Astrocyte (in vitro differentiated cells and primary cell): ENCODE measurements around the gene RNF212. TPM values are rescaled to one million over a fixed set of nuclear protein-coding genes. Genes with fewer than 3 reads are reported as not detected.

ENCODE experiments used
- DNase-seq: peaks from one replicate; pipeline ENCODE4 v3.0.0-alpha.2; 2010; ENCODE audit warnings: low read depth
- FAIRE-seq: peaks from 2 replicates; lab custom pipeline; 2011; peaks lifted over from hg19 to GRCh38; lab: Jason Lieb, UNC
- H2AFZ ChIP-seq: 2 replicates; pipeline ENCODE4 v1.6.0; 2012; ENCODE audit warnings: low read depth, low read length, inconsistent platforms
- H3K27ac ChIP-seq: 2 replicates; pipeline ENCODE4 v1.5.1; 2011; ENCODE audit warnings: low read depth, low read length, inconsistent platforms
- H3K27me3 ChIP-seq: 2 replicates; pipeline ENCODE4 v1.6.0; 2011; ENCODE audit warnings: low read length, inconsistent platforms; ENCODE audit not compliant: insufficient read depth
- H3K36me3 ChIP-seq: 2 replicates; pipeline ENCODE4 v1.5.1; 2011; ENCODE audit warnings: low read length, inconsistent platforms; ENCODE audit not compliant: insufficient read depth
- H3K4me1 ChIP-seq: 2 replicates; pipeline ENCODE4 v1.5.1; 2011; ENCODE audit warnings: low read length, inconsistent platforms; ENCODE audit not compliant: insufficient read depth
- H3K4me2 ChIP-seq: 2 replicates; pipeline ENCODE4 v1.6.0; 2012; ENCODE audit warnings: low read length, inconsistent platforms
- H3K4me3 ChIP-seq: 2 replicates; pipeline ENCODE4 v1.5.1; 2011; ENCODE audit warnings: low read depth, mild to moderate bottlenecking, low read length, inconsistent platforms; ENCODE audit not compliant: insufficient read depth
- H3K79me2 ChIP-seq: 2 replicates; pipeline ENCODE4 v1.6.0; 2012; ENCODE audit warnings: mild to moderate bottlenecking, low read length, inconsistent platforms; ENCODE audit not compliant: insufficient read depth
- H3K9ac ChIP-seq: 2 replicates; pipeline ENCODE4 v1.6.0; 2012; ENCODE audit warnings: mild to moderate bottlenecking, low read length, inconsistent platforms
- H3K9me3 ChIP-seq: 2 replicates; pipeline ENCODE4 v1.5.1; 2012; ENCODE audit warnings: low read depth, mild to moderate bottlenecking, low read length, inconsistent platforms; ENCODE audit not compliant: insufficient read depth
- H4K20me1 ChIP-seq: 2 replicates; pipeline ENCODE4 v1.6.0; 2012; ENCODE audit warnings: low read length, inconsistent platforms; ENCODE audit not compliant: insufficient read depth
- H3K27ac Mint-ChIP-seq: one replicate; pipeline ENCODE4 v1.8.0; 2021; ENCODE audit warnings: mild to moderate bottlenecking, mixed read lengths; ENCODE audit not compliant: unreplicated experiment
- H3K27me3 Mint-ChIP-seq: one replicate; pipeline ENCODE4 v1.8.0; 2021; ENCODE audit warnings: low read depth, mixed read lengths; ENCODE audit not compliant: unreplicated experiment
- H3K36me3 Mint-ChIP-seq: one replicate; pipeline ENCODE4 v1.8.0; 2021; ENCODE audit warnings: low read depth, mixed read lengths; ENCODE audit not compliant: unreplicated experiment
- H3K4me1 Mint-ChIP-seq: one replicate; pipeline ENCODE4 v1.8.0; 2021; ENCODE audit warnings: low read depth, mixed read lengths; ENCODE audit not compliant: unreplicated experiment
- H3K4me3 Mint-ChIP-seq: one replicate; pipeline ENCODE4 v1.8.0; 2021; ENCODE audit warnings: mild to moderate bottlenecking, moderate library complexity, mixed read lengths; ENCODE audit not compliant: unreplicated experiment
- H3K9me3 Mint-ChIP-seq: one replicate; pipeline ENCODE4 v1.8.0; 2021; ENCODE audit warnings: mild to moderate bottlenecking, mixed read lengths; ENCODE audit not compliant: unreplicated experiment
- EZH2 ChIP-seq: IDR thresholded peaks from 2 replicates; pipeline ENCODE4 v1.6.1; 2012; ENCODE audit warnings: mild to moderate bottlenecking, low read length, inconsistent platforms; ENCODE audit not compliant: insufficient read depth
- total RNA-seq: library from RNA; stranded (reverse); gene quantifications from 2 replicates; pipeline ENCODE4 v1.2.1, GENCODE V29; 2021
- TF ChIP-seq, protein P1 (sequence below): IDR thresholded peaks from 2 replicates; pipeline ENCODE4 v1.5.1; 2011; ENCODE audit warnings: low read depth, mild to moderate bottlenecking, inconsistent platforms, low read length, moderate library complexity; ENCODE audit not compliant: insufficient read depth

The RNF212 gene
- total RNA-seq, 1 donor from 2014 or later, result 2.2 TPM

DNA sequence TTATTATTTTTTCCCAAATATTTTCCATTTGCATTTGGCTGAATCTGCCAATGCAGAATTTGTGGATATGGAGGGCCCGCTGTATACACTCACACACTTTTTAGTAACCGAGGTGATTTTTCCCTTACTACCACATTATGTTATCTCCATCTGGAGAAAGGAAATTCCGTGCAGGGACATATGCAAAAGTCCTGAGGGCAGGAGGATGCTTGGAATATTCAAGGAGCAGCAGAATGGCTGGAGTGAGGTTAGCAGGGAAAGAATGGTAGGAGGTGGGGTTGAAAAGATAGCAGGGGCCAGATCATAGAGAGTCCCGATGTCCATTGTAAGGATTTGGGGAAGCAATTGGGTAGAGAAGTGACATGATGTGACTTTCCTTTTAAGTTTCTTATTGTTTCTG, 11.5 kb upstream of the RNF212 start:
- TF ChIP-seq EZH2, result no peak
- TF ChIP-seq, protein P1, sequence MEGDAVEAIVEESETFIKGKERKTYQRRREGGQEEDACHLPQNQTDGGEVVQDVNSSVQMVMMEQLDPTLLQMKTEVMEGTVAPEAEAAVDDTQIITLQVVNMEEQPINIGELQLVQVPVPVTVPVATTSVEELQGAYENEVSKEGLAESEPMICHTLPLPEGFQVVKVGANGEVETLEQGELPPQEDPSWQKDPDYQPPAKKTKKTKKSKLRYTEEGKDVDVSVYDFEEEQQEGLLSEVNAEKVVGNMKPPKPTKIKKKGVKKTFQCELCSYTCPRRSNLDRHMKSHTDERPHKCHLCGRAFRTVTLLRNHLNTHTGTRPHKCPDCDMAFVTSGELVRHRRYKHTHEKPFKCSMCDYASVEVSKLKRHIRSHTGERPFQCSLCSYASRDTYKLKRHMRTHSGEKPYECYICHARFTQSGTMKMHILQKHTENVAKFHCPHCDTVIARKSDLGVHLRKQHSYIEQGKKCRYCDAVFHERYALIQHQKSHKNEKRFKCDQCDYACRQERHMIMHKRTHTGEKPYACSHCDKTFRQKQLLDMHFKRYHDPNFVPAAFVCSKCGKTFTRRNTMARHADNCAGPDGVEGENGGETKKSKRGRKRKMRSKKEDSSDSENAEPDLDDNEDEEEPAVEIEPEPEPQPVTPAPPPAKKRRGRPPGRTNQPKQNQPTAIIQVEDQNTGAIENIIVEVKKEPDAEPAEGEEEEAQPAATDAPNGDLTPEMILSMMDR, result no peak
- no peaks in the 10 kb centered on the region for H4K20me1 ChIP-seq
- no peak overlapping the region for H2AFZ ChIP-seq
- no peak for FAIRE-seq
- Mint-ChIP-seq H3K4me3 (no peak overlapping the region), H3K4me1 (peaks cover 10% of the 10 kb centered on the region), H3K9me3 (peaks cover 3% of the 10 kb centered on the region), H3K27me3 (peaks cover 9% of the 10 kb centered on the region), H3K27ac (no peak overlapping the region), H3K36me3 (peaks cover 2% of the 10 kb centered on the region)
- H3K4me3 ChIP-seq, result no peak overlapping the region
- no peak for DNase-seq
- H3K79me2 ChIP-seq, result no peaks in the 10 kb centered on the region
- H3K9ac ChIP-seq, result no peak overlapping the region
- no peaks in the 10 kb centered on the region for H3K36me3 ChIP-seq
- H3K27me3 ChIP-seq, result peaks cover 11% of the 10 kb centered on the region
- H3K9me3 ChIP-seq, result no peaks in the 10 kb centered on the region
- no peak overlapping the region for H3K4me2 ChIP-seq
- no peak overlapping the region for H3K27ac ChIP-seq
- H3K4me1 ChIP-seq, result no peaks in the 10 kb centered on the region

DNA sequence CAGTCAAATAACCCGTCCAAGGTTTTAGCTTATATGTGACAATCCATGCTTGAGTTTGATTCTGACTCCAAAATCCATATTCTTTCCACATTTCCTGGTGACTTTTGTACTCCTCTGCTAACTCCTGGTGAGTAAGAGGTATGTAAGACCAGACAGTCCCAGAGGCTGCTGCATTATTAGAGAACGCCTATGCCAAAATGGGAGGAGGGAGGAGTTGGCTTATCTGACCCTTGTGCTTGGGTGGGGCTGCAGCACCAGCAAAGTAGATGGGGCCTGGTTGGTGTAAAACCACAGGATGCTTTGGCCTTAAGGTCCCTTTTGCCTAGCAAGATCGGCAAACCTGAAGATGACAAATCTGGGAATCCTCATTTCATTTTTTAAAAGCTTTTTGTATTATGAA, 9.1 kb upstream of the RNF212 start:
- Histone ChIP-seq H2AFZ (no peak overlapping the region), H3K27me3 (peaks cover 7% of the 10 kb centered on the region), H4K20me1 (no peaks in the 10 kb centered on the region), H3K4me3 (no peak overlapping the region), H3K79me2 (no peaks in the 10 kb centered on the region), H3K4me1 (no peaks in the 10 kb centered on the region), H3K9ac (no peak overlapping the region), H3K36me3 (no peaks in the 10 kb centered on the region), H3K9me3 (no peaks in the 10 kb centered on the region), H3K27ac (no peak overlapping the region), H3K4me2 (no peak overlapping the region)
- Mint-ChIP-seq H3K27me3 (peaks cover 9% of the 10 kb centered on the region), H3K4me3 (no peak overlapping the region), H3K27ac (no peak overlapping the region), H3K4me1 (peaks cover 10% of the 10 kb centered on the region), H3K9me3 (peaks cover 3% of the 10 kb centered on the region), H3K36me3 (peaks cover 2% of the 10 kb centered on the region)
- FAIRE-seq (no peak), DNase-seq (no peak)
- TF ChIP-seq, protein P1, result no peak
- no peak for TF ChIP-seq EZH2

DNA sequence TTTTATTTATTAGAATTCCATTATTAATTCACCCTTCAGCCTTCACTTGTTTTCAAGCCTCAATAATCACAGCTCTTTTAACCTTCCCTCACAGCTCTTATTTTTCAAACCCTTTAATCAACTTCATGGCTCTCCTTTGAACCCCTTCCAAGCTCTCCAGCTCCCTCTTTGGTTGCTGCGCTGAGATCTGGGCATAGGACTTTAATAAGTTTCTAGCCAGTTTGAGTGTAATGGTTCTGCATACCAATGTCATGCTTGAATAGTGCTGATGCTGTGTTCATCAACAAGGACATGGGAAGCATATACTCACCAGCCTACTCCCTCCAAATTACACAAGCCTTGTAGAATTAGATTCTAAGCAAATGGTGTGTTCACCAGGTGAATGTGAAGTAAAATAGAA, 3.5 kb upstream of the RNF212 start:
- Histone ChIP-seq H3K27ac (no peak overlapping the region), H3K79me2 (no peaks in the 10 kb centered on the region), H3K9ac (no peak overlapping the region), H3K4me2 (no peak overlapping the region), H4K20me1 (no peaks in the 10 kb centered on the region), H3K36me3 (no peaks in the 10 kb centered on the region), H3K9me3 (no peaks in the 10 kb centered on the region), H3K27me3 (peaks cover 19% of the 10 kb centered on the region), H3K4me1 (no peaks in the 10 kb centered on the region), H3K4me3 (no peak overlapping the region), H2AFZ (no peak overlapping the region)
- H3K27ac Mint-ChIP-seq, result no peak overlapping the region
- no peak overlapping the region for H3K4me3 Mint-ChIP-seq
- H3K4me1 Mint-ChIP-seq, result no peaks in the 10 kb centered on the region
- H3K9me3 Mint-ChIP-seq, result peaks cover 3% of the 10 kb centered on the region
- no peak for FAIRE-seq
- peaks cover 21% of the 10 kb centered on the region for H3K27me3 Mint-ChIP-seq
- peak; percentile 7 for DNase-seq
- peaks cover 1% of the 10 kb centered on the region for H3K36me3 Mint-ChIP-seq
- no peak for TF ChIP-seq EZH2
- TF ChIP-seq, protein P1, result no peak
